ENCODE results near the gene DEPP1.

Gene DEPP1

DNA sequence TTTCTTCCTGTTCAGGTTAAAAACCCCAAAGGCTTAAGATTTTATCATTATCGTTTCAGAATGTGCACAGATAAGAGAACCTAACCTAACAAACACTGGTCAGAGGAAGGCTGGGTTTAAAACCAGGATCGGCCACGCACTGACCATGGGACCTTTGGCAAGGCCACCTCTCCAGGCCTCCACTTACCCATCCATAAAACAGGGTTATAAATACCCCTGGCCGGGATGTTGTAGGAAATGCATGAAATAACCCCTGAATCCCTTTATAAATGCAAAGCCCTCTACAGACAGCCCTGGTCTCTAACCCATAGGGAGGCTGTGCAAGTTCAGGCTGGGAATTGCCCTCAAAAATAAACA lies 418 bp downstream of the DEPP1 start:
- DNase-seq, result no peak

GRCh38 chr10:44977287-44978212 lies 1.1 kb downstream of the DEPP1 start:
- no peak for DNase-seq

DNA sequence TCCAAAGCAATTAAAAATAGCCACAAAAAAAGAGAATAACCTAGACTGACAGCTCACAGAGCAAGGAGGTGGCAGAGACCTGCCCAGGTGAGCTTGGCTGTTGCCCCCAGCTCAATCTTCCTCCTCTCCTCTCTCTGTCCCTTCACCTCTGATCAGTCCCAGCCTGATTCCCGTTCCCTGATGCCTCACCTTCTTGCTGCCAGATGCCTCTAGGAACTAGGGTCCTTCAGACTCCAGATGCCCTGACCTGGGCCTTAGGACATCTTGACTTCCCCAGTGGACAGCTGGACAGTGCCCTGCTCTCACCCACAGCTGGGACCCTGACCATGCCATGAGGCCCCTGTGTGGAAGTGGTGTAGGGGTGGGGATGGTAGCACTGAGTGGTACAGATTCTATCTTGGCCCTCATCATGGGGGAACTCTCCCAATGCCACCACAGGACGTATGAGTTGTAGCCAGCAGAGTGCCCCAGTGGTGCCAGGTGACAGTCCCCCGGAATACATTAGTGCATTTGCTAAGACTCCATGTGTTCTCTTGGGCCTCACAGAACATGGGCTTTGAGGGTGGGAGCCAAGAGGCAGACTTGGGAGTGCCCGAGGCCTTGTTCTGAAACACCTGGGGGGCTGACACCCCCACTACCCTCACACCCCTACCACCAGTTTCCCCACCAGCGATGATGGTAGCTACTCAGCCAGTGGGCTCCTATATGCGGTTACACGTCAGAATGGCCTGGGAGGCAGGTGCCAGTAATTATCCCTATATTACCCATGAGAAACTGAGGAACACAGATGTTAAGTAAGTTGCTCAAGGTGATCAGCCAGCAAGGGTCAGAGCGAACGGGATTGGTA lies 2.0 kb downstream of the DEPP1 start:
- no peak for DNase-seq

GRCh38 chr10:44975431-44976331 lies 2.9 kb downstream of the DEPP1 start:
- no peak for DNase-seq

- peak; percentile 61 for DNase-seq
Observed at GRCh38 chr10:44974628-44975430, 3.8 kb downstream of the DEPP1 start.

DNA sequence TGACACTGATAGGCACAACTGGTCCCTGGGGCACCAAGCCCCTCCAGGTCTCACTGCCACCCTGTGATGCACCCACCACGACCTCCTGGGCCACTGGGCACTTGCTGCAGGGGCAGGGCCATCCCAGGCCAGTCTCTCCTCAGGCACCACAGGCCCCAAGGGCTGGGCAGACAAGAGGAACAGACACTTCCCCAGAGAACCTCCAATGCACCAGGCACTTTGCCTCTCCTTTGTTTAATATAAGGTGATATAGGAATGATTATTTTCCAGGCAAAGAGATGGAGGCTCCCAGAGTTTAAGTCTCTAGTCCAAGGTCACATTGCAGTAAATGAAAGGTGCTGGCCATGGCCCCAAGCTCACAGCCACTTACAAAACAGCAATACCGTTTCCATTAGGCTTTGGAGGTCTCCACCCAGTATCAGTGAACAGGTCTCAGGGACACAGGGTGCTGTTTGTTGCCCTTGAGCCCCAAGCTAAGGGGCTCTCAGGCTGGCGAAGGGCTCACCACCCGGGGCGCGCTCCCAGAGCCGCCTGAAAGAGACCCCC lies 4.5 kb downstream of the DEPP1 start:
- no peak for DNase-seq

DNA sequence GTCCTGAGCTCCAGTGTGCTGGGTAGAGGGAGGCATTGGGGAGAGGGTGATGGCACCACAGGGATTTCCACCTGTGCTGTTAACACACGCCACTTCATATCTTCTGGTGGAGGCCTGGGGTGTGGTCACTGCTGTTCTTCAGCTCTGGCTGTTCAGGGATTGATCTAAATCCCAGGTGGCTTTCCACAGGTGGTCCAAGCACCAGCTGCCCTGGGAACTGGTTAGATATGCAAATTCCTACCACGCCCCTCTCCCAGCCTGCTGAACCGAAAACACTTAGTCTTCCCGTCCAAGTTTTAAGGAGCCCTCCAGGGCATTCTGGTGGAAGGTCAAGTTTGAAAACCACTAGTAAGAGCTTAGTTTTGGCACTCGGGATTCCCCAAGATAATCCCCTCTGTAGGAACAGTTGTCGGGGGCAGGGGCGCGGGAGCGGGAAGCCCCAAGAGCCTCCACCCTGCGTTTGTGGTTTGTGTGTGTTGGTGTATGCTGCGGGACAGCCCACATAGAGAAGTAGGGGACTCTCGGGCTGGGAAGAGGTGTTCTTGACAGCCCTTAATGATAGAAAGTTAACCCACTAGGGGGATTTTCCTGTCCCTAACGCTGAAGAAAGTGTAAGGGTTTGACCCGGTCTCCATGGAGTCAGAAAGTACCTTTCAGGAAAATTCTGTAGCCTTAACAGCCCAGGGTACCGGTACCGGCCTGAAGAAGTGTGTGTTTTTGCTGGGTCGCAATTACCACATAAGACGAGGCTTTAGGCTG lies 5.1 kb downstream of the DEPP1 start:
- DNase-seq, result no peak

DNA sequence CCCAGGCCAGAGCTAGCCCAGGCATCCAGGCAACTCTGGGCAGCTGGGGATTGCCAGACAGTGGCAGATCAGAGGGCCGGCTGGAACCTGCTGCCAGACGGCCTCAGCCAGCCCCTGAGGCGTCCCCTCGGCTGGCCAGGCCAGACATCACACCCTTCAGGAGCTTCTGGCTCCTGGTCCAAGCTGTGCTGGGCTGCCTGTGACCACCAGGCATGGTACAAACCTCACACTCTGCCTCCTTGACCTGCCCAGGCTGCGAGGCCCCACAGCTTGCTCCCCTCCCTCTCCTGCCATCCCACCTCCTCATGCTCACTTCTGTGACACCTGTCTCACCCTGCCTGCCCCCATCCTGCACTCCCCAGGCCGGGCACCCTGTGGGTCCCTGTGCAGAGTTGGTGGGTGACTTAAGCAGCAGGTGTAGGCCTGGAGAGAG lies 5.7 kb downstream of the DEPP1 start:
- no peak for DNase-seq

DNA sequence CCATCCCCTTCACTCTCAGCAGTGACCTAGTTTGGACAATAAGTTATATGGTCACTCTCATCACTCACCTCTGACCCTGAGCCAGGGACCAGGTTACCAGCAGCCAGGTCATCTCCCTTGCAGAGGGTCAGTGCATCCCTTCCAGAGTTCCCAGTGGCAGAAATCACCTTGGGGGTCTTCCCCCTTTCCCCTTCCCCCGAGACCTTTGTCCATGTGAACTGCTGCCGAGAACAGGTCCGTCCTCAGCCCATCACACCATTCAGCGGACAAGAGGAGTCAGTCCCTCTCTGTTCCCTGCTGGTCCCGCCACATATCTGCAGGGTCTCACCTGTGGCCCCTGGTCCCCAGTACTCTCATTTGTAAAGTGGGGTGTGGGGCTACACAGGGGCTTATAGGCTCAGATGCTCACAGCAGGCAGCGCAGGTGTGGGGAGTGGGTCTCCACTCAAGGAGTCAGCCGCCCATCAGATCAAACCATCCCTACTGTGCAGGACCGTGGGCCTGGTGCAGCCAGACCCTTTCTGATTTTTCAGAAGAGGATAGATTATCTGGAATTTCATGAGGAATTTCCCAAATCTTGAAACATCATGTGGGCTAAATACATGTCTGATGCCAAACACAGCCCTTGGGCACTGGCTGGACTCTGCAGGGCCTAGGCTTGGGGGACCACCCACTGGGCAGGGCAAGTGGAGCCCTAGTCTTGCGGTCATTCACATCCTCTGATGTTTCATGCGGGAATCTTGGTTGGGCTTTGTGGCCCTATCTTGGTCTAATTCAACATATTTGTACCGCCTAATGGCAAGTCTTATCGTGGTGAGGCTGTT lies 6.5 kb downstream of the DEPP1 start:
- DNase-seq, result no peak

GRCh38 chr10:44971434-44971833 lies 7.2 kb downstream of the DEPP1 start:
- no peak for DNase-seq

GRCh38 chr10:44970812-44971395 lies 7.7 kb downstream of the DEPP1 start:
- no peak for DNase-seq

DNA sequence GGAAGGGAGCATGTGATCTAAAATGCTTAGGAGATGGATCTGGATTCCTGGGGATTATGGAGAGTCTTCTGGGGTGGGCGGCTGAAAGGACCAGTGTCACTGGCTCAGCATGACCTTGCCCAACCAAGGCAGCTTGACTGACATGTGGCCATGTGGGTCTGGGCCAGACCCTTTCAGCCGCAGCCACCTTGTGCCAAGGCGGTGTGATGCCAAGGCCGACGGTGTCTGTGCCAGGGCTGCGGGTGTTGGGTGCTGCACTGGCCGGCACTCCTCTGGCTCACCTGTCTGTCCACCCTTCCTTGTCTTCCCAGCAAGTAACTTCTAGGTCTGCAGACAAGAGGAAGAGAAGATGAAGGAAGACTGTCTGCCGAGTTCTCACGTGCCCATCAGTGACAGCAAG lies 8.8 kb downstream of the DEPP1 start:
- DNase-seq, result peak; percentile 23

DNA sequence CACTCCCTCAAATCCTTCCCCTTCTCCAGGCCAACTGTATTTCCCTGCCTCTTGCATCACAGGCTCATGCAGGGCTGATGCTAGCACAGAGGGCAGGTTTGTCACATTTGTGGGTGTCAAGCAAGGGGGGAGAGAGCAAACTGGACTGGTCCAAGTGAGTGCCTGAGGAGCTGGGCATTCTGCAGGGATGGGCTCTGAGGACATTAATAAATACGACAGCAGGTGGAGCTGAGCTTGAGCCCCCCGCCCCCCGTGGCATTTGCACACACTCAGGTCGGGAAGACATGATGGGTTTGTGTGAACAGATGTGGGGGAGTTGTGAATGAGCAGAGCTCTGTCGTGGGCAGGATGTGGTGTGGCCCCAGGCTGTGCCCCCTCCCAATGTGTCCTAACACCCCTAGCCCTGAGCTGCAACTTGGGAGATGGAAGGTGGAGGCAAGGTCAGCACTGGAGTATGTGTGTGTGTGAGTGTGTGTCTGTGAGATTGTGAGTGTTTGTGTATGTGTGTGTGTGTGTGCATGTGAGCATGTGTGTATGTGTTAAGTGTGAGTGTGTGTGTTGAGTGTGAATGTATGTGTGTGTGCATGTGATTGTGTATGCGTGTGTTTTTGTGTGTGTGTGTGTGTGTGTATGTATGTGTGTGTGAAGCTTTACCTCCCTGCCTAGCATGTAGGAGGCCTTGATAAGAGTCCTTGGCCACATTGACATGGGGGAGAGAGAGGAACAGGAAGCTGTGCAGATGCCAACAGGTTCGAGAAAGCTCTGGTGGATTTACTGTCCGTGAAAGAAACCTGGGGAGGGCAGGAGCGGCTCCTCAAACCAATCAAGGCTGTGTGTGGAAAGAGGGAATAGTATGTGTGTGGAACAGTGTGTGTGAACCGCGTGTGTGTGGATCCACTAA lies 9.9 kb downstream of the DEPP1 start:
- DNase-seq, result no peak

DNA sequence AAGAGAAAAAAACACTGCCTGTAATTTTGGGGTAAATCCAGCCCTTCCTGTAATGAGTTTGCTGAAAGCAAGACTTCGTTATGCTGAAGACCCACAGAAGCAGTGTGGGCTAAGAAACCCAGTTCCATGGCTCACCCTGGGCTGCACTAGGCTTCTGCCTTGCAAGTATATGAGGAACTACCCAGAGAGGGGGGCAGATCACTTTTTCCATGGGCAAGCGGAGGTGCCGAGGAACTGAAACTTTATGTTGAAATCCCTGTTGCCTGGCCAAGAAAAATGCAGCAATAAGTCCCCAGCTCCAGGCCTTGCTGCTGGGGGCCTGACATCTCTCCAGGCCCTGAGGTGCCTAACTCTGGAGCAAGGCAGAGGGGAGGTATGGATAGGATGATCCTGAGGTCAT lies 10.5 kb downstream of the DEPP1 start:
- DNase-seq, result peak; percentile 60

DNA sequence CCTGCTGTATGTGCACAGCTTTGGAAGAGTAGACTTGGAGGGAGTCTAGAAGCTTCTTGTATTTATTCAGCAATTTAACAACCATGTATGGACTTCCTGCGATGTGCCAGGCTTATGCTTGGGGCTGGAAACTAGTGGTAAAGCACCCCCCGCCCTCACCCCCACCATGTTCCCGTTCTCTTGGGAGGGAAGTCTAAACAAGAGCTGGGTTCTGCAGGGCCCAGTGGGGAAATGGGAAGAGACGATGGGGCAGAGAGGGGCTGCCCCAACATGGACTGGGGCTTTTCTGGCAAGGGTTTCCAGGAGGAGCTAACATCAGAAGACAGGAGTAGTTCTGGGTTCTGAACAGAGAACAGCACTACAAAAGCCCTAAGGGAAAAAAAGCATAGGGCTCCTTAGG lies 11.0 kb downstream of the DEPP1 start:
- no peak for DNase-seq

DNA sequence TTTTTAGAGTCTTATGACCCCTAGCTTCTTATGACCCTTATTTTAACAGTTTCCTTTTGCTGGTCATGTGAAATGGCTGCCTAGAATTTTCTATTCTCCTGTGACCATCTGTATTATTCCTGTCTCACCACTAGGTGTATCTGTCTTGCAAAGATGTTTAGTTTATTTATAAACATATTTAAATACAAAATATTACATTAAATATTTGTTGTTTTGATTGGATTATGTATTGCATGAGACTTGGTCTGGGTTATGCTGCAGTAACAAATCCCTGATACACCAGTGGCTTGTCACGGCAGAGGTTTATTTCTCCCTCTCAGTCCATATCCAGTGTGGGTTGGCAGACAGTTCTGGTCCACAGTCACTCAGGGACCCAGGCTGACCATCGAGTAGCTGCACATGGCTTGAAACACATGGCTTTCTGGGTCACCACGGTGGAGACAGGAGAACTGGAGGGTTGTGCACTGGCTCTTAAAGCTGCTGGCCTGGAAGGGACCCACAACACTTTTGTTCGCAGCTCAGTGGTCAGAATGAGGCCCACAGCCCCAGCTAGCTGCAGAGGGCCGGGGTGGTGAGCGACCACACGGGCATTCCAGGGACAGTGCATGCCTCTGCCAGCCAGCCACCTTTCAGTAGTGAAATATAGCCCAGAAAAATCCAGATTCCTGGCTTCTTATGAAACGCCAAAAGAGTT lies 11.6 kb downstream of the DEPP1 start:
- no peak for DNase-seq

DNA sequence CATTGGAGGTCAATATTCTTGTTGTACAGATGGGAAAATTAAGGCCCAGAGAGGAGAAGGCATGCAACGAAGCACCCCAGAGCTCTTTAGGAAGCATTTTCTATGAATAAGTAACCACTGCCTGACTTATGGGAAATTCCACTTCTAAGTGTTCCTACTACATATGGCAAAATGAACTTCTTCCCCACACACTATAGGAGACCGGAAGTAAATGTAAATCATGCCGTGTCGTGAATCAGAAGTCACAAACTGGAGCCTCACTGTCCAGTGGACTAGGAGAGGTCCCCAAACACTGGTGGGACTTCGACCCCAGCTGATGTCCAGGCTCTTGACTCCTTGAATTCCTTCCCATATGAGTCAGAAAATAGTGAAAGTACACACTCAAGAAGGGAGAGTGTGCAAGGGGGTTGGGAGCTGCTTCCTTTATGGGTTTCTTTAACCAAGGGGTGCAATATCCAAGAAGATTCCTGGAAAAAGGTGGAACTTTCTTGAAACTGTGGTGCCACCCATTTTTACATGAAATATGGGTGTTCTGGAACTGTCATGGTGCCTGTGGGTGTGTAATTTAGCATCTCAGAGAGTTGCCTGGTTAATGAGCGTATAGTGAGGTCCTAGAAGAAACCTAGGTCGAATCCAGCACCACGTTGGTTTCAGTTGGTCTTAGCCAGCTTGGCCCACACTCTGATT lies 12.3 kb downstream of the DEPP1 start:
- no peak for DNase-seq
